ENCODE results near the gene EML2.

The EML2 gene

DNA sequence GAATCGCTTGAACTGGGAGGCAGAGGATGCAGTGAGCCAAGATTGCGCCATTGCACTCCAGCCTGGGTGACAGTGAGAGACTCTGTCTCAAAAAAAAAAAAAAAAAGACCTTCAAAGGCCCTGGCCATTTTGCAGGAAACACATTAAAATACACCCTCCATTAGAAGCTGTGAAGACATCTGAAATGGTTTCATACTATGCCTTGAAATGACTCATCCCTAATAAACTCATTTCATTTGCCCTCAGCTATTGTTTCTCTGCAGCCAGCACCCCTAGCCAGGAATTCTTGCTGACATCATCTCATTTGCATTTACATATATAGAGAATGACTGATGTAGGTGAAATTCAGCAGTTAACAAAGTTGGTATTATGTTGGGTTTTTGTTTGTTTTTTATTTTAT, 8.7 kb downstream of the EML2 start (continued):
- TF ChIP-seq, protein P1, sequence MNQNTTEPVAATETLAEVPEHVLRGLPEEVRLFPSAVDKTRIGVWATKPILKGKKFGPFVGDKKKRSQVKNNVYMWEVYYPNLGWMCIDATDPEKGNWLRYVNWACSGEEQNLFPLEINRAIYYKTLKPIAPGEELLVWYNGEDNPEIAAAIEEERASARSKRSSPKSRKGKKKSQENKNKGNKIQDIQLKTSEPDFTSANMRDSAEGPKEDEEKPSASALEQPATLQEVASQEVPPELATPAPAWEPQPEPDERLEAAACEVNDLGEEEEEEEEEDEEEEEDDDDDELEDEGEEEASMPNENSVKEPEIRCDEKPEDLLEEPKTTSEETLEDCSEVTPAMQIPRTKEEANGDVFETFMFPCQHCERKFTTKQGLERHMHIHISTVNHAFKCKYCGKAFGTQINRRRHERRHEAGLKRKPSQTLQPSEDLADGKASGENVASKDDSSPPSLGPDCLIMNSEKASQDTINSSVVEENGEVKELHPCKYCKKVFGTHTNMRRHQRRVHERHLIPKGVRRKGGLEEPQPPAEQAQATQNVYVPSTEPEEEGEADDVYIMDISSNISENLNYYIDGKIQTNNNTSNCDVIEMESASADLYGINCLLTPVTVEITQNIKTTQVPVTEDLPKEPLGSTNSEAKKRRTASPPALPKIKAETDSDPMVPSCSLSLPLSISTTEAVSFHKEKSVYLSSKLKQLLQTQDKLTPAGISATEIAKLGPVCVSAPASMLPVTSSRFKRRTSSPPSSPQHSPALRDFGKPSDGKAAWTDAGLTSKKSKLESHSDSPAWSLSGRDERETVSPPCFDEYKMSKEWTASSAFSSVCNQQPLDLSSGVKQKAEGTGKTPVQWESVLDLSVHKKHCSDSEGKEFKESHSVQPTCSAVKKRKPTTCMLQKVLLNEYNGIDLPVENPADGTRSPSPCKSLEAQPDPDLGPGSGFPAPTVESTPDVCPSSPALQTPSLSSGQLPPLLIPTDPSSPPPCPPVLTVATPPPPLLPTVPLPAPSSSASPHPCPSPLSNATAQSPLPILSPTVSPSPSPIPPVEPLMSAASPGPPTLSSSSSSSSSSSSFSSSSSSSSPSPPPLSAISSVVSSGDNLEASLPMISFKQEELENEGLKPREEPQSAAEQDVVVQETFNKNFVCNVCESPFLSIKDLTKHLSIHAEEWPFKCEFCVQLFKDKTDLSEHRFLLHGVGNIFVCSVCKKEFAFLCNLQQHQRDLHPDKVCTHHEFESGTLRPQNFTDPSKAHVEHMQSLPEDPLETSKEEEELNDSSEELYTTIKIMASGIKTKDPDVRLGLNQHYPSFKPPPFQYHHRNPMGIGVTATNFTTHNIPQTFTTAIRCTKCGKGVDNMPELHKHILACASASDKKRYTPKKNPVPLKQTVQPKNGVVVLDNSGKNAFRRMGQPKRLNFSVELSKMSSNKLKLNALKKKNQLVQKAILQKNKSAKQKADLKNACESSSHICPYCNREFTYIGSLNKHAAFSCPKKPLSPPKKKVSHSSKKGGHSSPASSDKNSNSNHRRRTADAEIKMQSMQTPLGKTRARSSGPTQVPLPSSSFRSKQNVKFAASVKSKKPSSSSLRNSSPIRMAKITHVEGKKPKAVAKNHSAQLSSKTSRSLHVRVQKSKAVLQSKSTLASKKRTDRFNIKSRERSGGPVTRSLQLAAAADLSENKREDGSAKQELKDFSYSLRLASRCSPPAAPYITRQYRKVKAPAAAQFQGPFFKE (tag by site-specific recombination; IDR thresholded peaks at IDR 0.05; ENCODE audit: borderline replicate concordance) = no peak
- TF ChIP-seq ZNF791 (tag by site-specific recombination; IDR thresholded peaks at IDR 0.05) (no peak), FEZF1 (tag by site-specific recombination; IDR thresholded peaks at IDR 0.05) (peak; percentile 84), OSR2 (tag by site-specific recombination; IDR thresholded peaks at IDR 0.05) (0 out of 2 replicates have a peak, but pooled peaks have one; percentile 19), HOXD13 (CRISPR knock-in tag; IDR thresholded peaks at IDR 0.05; ENCODE audit: borderline replicate concordance) (peak; percentile 79; the same call in 1 of the 2 replicates), ZNF202 (tag by site-specific recombination; IDR thresholded peaks at IDR 0.05; ENCODE audit: borderline replicate concordance) (no peak), ZNF426 (tag by site-specific recombination; IDR thresholded peaks at IDR 0.05) (no peak), ZEB2 (tag by site-specific recombination; IDR thresholded peaks at IDR 0.05) (peak; percentile 88), YY1 (tag by site-specific recombination; IDR thresholded peaks at IDR 0.05) (no peak), ZNF214 (tag by site-specific recombination; IDR thresholded peaks at IDR 0.05; ENCODE audit: borderline replicate concordance) (no peak)
- TF ChIP-seq, protein P2, sequence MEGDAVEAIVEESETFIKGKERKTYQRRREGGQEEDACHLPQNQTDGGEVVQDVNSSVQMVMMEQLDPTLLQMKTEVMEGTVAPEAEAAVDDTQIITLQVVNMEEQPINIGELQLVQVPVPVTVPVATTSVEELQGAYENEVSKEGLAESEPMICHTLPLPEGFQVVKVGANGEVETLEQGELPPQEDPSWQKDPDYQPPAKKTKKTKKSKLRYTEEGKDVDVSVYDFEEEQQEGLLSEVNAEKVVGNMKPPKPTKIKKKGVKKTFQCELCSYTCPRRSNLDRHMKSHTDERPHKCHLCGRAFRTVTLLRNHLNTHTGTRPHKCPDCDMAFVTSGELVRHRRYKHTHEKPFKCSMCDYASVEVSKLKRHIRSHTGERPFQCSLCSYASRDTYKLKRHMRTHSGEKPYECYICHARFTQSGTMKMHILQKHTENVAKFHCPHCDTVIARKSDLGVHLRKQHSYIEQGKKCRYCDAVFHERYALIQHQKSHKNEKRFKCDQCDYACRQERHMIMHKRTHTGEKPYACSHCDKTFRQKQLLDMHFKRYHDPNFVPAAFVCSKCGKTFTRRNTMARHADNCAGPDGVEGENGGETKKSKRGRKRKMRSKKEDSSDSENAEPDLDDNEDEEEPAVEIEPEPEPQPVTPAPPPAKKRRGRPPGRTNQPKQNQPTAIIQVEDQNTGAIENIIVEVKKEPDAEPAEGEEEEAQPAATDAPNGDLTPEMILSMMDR (tag by site-specific recombination; IDR thresholded peaks at IDR 0.05) = no peak
- TF ChIP-seq, protein P3, sequence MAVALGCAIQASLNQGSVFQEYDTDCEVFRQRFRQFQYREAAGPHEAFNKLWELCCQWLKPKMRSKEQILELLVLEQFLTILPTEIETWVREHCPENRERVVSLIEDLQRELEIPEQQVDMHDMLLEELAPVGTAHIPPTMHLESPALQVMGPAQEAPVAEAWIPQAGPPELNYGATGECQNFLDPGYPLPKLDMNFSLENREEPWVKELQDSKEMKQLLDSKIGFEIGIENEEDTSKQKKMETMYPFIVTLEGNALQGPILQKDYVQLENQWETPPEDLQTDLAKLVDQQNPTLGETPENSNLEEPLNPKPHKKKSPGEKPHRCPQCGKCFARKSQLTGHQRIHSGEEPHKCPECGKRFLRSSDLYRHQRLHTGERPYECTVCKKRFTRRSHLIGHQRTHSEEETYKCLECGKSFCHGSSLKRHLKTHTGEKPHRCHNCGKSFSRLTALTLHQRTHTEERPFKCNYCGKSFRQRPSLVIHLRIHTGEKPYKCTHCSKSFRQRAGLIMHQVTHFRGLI (tag by site-specific recombination; IDR thresholded peaks at IDR 0.05) = no peak
- TF ChIP-seq, protein P4, sequence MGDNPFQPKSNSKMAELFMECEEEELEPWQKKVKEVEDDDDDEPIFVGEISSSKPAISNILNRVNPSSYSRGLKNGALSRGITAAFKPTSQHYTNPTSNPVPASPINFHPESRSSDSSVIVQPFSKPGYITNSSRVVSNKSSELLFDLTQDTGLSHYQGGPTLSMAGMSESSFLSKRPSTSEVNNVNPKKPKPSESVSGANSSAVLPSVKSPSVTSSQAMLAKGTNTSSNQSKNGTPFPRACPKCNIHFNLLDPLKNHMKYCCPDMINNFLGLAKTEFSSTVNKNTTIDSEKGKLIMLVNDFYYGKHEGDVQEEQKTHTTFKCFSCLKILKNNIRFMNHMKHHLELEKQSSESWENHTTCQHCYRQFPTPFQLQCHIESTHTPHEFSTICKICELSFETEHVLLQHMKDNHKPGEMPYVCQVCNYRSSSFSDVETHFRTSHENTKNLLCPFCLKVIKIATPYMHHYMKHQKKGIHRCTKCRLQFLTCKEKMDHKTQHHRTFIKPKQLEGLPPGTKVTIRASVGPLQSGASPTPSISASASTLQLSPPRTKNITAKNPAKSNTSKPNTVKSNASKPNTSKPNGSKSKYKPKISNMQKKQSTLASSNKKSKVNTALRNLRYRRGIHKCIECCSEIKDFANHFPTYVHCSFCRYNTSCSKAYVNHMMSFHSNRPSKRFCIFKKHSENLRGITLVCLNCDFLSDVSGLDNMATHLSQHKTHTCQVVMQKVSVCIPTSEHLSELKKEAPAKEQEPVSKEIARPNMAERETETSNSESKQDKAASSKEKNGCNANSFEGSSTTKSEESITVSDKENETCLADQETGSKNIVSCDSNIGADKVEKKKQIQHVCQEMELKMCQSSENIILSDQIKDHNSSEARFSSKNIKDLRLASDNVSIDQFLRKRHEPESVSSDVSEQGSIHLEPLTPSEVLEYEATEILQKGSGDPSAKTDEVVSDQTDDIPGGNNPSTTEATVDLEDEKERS (tag by site-specific recombination; IDR thresholded peaks at IDR 0.05) = no peak

DNA sequence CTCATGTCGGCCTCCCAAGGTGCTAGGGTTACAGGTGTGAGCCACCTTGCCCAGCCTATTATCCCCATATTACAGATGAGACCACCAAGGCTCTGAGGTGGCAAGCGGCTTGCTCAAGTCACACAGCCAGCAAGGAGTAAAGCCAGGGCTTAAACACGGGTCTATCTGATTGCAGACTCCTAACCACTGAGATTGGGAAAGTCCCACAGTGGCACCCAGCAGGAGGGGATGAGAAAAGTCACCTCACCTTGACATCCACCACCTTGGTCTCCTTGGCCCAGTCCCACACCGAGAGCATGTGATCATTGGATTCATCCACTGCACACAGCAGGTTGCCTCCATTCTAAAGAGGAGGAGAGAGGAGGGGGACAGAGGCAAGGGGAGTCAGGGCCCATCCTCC, 9.5 kb downstream of the EML2 start:
- peak; percentile 36 for TF ChIP-seq ZIC2 (tag by site-specific recombination; IDR thresholded peaks at IDR 0.05)
- TF ChIP-seq ZBTB21 (tag by site-specific recombination; IDR thresholded peaks at IDR 0.05) = no peak
- TF ChIP-seq ZNF664 (tag by site-specific recombination; IDR thresholded peaks at IDR 0.05) = no peak
- TF ChIP-seq SP2 (tag by site-specific recombination; IDR thresholded peaks at IDR 0.05) = no peak
- TF ChIP-seq, protein P5, sequence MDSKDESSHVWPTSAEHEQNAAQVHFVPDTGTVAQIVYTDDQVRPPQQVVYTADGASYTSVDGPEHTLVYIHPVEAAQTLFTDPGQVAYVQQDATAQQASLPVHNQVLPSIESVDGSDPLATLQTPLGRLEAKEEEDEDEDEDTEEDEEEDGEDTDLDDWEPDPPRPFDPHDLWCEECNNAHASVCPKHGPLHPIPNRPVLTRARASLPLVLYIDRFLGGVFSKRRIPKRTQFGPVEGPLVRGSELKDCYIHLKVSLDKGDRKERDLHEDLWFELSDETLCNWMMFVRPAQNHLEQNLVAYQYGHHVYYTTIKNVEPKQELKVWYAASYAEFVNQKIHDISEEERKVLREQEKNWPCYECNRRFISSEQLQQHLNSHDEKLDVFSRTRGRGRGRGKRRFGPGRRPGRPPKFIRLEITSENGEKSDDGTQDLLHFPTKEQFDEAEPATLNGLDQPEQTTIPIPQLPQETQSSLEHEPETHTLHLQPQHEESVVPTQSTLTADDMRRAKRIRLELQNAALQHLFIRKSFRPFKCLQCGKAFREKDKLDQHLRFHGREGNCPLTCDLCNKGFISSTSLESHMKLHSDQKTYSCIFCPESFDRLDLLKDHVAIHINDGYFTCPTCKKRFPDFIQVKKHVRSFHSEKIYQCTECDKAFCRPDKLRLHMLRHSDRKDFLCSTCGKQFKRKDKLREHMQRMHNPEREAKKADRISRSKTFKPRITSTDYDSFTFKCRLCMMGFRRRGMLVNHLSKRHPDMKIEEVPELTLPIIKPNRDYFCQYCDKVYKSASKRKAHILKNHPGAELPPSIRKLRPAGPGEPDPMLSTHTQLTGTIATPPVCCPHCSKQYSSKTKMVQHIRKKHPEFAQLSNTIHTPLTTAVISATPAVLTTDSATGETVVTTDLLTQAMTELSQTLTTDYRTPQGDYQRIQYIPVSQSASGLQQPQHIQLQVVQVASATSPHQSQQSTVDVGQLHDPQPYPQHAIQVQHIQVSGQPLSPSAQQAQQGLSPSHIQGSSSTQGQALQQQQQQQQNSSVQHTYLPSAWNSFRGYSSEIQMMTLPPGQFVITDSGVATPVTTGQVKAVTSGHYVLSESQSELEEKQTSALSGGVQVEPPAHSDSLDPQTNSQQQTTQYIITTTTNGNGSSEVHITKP (tag by site-specific recombination; IDR thresholded peaks at IDR 0.05) = 0 out of 2 replicates have a peak, but pooled peaks have one; percentile 5
- TF ChIP-seq ZNF548 (tag by site-specific recombination; IDR thresholded peaks at IDR 0.05) = no peak
- peaks cover 19 to 32% of the 10 kb centered on the region in 2 experiments; a peak in 2 of 3 replicates for H3K36me3 ChIP-seq (ENCODE audit: control insufficient read depth in 2 of 2, insufficient read depth in 1 of 2, low read length in 2 of 2)
- no peak overlapping the region for H3K4me3 ChIP-seq (ENCODE audit: low read depth, low read length)
- CTCF ChIA-PET = interaction anchor here (0.7 kb wide), 1 partner anchor 19 kb away, joined by 3 read pairs; no protein-coding TSS in a partner anchor
- H3K27ac ChIP-seq (ENCODE audit: extremely low read depth, low read depth, low read length) = no peak overlapping the region
- H3K4me1 ChIP-seq (ENCODE audit: control insufficient read depth, insufficient read depth, low read length) = peaks cover 13% of the 10 kb centered on the region
- POLR2A ChIA-PET = no interaction called here
- no peaks in the 10 kb centered on the region for H3K9me3 ChIP-seq (ENCODE audit: control insufficient read depth, insufficient read depth, low read depth, low read length)
